DND-41 (cell line): ENCODE measurements around the gene TIMD4.

Experiments
- CTCF ChIP-seq: IDR thresholded peaks from 2 replicates; pipeline ENCODE4 v1.5.1; 2012; ENCODE audit warnings: borderline replicate concordance, low read length, moderate library complexity, mild to moderate bottlenecking; ENCODE audit not compliant: poor library complexity, severe bottlenecking; ENCODE audit errors: extremely low read depth
- EZH2 ChIP-seq: IDR thresholded peaks from 3 replicates; pipeline ENCODE4 v1.6.1; 2012; ENCODE audit warnings: borderline replicate concordance, low read depth, mild to moderate bottlenecking, moderate library complexity, low read length, inconsistent platforms; ENCODE audit not compliant: severe bottlenecking

GRCh38 chr5:156971848-156972525 lies 9.0 kb upstream of the TIMD4 start:
- TF ChIP-seq CTCF (no peak), EZH2 (no peak)
